DOHH2 (cell line): ENCODE data around the gene KCTD11.

Source experiments
- CTCF ChIP-seq: fragments of 200-600 bp; sonication (generic); IDR thresholded peaks from one replicate; pipeline ENCODE4 v1.5.1; 2014; ENCODE audit warnings: antibody characterized with exemption, mild to moderate bottlenecking, low read depth, low read length; ENCODE audit not compliant: poor library complexity, severe bottlenecking
- EZH2phosphoT487 ChIP-seq: fragments of 200-600 bp; sonication (generic); IDR thresholded peaks from 2 replicates; pipeline ENCODE4 v1.6.1; 2017; ENCODE audit warnings: borderline replicate concordance, mild to moderate bottlenecking, antibody characterized with exemption, low read length, moderate library complexity, mixed read lengths

GRCh38 chr17:7370853-7371252 is 18.9 kb downstream of the KCTD11 start:
- TF ChIP-seq EZH2phosphoT487: no peak
- TF ChIP-seq CTCF: no peak
